Measurements from ENCODE around the gene MTR. TPM values are rescaled to one million over a fixed set of nuclear protein-coding genes. Genes with fewer than 3 reads are reported as not detected.

The MTR gene
- total RNA-seq, 2 experiments from 2014 or later: 22.3 to 63.8 TPM

GRCh38 chr1:236766506-236766905 is 28.6 kb upstream of the MTR start:
- Histone ChIP-seq H4K20me1 (ENCODE audit: insufficient read depth, low read length) (no peaks in the 10 kb centered on the region), H3K36me3 (ENCODE audit: insufficient read depth, low read length) (no peaks in the 10 kb centered on the region), H2AFZ (ENCODE audit: low read length) (no peak overlapping the region), H3K27ac (ENCODE audit: low read depth, low read length, poor library complexity, severe bottlenecking) (no peak overlapping the region), H3K4me3 (ENCODE audit: low read depth, low read length, poor library complexity, severe bottlenecking) (no peak overlapping the region), H3K4me1 (ENCODE audit: insufficient read depth, low read length, poor library complexity, severe bottlenecking) (no peaks in the 10 kb centered on the region), H3K9me3 (ENCODE audit: low read length) (no peaks in the 10 kb centered on the region), H3K79me2 (ENCODE audit: insufficient read depth, low read depth, low read length) (no peaks in the 10 kb centered on the region), H3K9me2 (ENCODE audit: insufficient read depth, low read length) (no peaks in the 10 kb centered on the region), H3K4me2 (ENCODE audit: low read length) (no peak overlapping the region)
- no TSS peak for BruUV-seq (replicated peaks)
- POLR2A ChIA-PET: interaction anchor here (0.6 kb wide), 2 partner anchors 232 to 1020 kb away, joined by 4 to 6 read pairs; no protein-coding TSS in a partner anchor
- CTCF ChIA-PET (ENCODE audit: unreplicated experiment): no interaction called here
- TF ChIP-seq EZH2phosphoT487 (IDR thresholded peaks at IDR 0.05; ENCODE audit: borderline replicate concordance, low read depth, low read length): no peak
- TF ChIP-seq CTCF (conservative IDR thresholded peaks at IDR 0.05; ENCODE audit: low read length): no peak
- intact Hi-C loops (cut with micrococcal nuclease; ENCODE audit: unreplicated experiment): no loop called here
- no peak for DNase-seq (ENCODE audit: low spot score)

- Histone ChIP-seq H4K20me1 (ENCODE audit: insufficient read depth, low read length) (no peaks in the 10 kb centered on the region), H3K4me2 (ENCODE audit: low read length) (no peak overlapping the region), H3K4me3 (ENCODE audit: low read depth, low read length, poor library complexity, severe bottlenecking) (no peak overlapping the region), H3K79me2 (ENCODE audit: insufficient read depth, low read depth, low read length) (no peaks in the 10 kb centered on the region), H3K36me3 (ENCODE audit: insufficient read depth, low read length) (no peaks in the 10 kb centered on the region), H3K9me3 (ENCODE audit: low read length) (no peaks in the 10 kb centered on the region), H2AFZ (ENCODE audit: low read length) (no peak overlapping the region), H3K27ac (ENCODE audit: low read depth, low read length, poor library complexity, severe bottlenecking) (no peak overlapping the region), H3K4me1 (ENCODE audit: insufficient read depth, low read length, poor library complexity, severe bottlenecking) (no peaks in the 10 kb centered on the region), H3K9me2 (ENCODE audit: insufficient read depth, low read length) (no peaks in the 10 kb centered on the region)
- POLR2A ChIA-PET: interaction anchor here (0.6 kb wide), 1 partner anchor 233 kb away, joined by 6 read pairs; no protein-coding TSS in a partner anchor
- TF ChIP-seq EZH2phosphoT487 (IDR thresholded peaks at IDR 0.05; ENCODE audit: borderline replicate concordance, low read depth, low read length) (no peak), CTCF (conservative IDR thresholded peaks at IDR 0.05; ENCODE audit: low read length) (no peak)
- DNase-seq (ENCODE audit: low spot score): no peak
- no TSS peak for BruUV-seq (replicated peaks)
- CTCF ChIA-PET (ENCODE audit: unreplicated experiment): no interaction called here
- intact Hi-C loops (cut with micrococcal nuclease; ENCODE audit: unreplicated experiment): no loop called here
Measured at GRCh38 chr1:236767276-236767675, 27.8 kb upstream of the MTR start.

GRCh38 chr1:236768601-236769000 is 26.5 kb upstream of the MTR start:
- TF ChIP-seq CTCF (conservative IDR thresholded peaks at IDR 0.05; ENCODE audit: low read length) (no peak), EZH2phosphoT487 (IDR thresholded peaks at IDR 0.05; ENCODE audit: borderline replicate concordance, low read depth, low read length) (no peak)
- Histone ChIP-seq H3K4me3 (ENCODE audit: low read depth, low read length, poor library complexity, severe bottlenecking) (no peak overlapping the region), H3K4me2 (ENCODE audit: low read length) (no peak overlapping the region), H3K9me2 (ENCODE audit: insufficient read depth, low read length) (no peaks in the 10 kb centered on the region), H3K4me1 (ENCODE audit: insufficient read depth, low read length, poor library complexity, severe bottlenecking) (no peaks in the 10 kb centered on the region), H3K36me3 (ENCODE audit: insufficient read depth, low read length) (no peaks in the 10 kb centered on the region), H3K27ac (ENCODE audit: low read depth, low read length, poor library complexity, severe bottlenecking) (no peak overlapping the region), H2AFZ (ENCODE audit: low read length) (no peak overlapping the region), H3K9me3 (ENCODE audit: low read length) (no peaks in the 10 kb centered on the region), H4K20me1 (ENCODE audit: insufficient read depth, low read length) (no peaks in the 10 kb centered on the region), H3K79me2 (ENCODE audit: insufficient read depth, low read depth, low read length) (no peaks in the 10 kb centered on the region)
- intact Hi-C loops (cut with micrococcal nuclease; ENCODE audit: unreplicated experiment): no loop called here
- BruUV-seq (replicated peaks): no TSS peak
- no peak for DNase-seq (ENCODE audit: low spot score)
- ChIA-PET POLR2A (no interaction called here), CTCF (ENCODE audit: unreplicated experiment) (no interaction called here)

All from OCI-LY7 (cell line).